Colon (tissue), 2 donors: ENCODE results near the gene CDRT15.
"Not testable (repeated sequence)": the region's sequence is repeated elsewhere in the genome, so short reads cannot be mapped to it uniquely, and the experiment has no call there.

Experiments used
- FAIRE-seq: peaks from 2 replicates; lab custom pipeline; 2012; peaks lifted over from hg19 to GRCh38; lab: Jason Lieb, UNC
- donor health status: control.
- donor health status: control.

The CDRT15 gene

GRCh38 chr17:14236762-14237161, at the start of gene CDRT15:
Gene CDRT15 (minus strand): TSS chr17:14236862. CDS start chr17:14236833, 29 bp downstream.
- FAIRE-seq, result not testable (repeated sequence)

- FAIRE-seq, result no peak
These were observed 46.1 kb upstream of the CDRT15 start for GRCh38 chr17:14282726-14283125.

GRCh38 chr17:14281530-14281929, 44.9 kb upstream of the CDRT15 start:
- FAIRE-seq, result no peak

GRCh38 chr17:14276535-14277250, 40.0 kb upstream of the CDRT15 start:
- FAIRE-seq, result no peak

GRCh38 chr17:14270508-14270907, 33.8 kb upstream of the CDRT15 start:
- FAIRE-seq, result no peak

- FAIRE-seq, result no peak
These were observed 32.8 kb upstream of the CDRT15 start for GRCh38 chr17:14269473-14269872.

- FAIRE-seq, result no peak
These were observed 31.6 kb upstream of the CDRT15 start for GRCh38 chr17:14268264-14268663.

- no peak for FAIRE-seq
These were observed 24.7 kb upstream of the CDRT15 start for GRCh38 chr17:14261406-14261805.

- no peak for FAIRE-seq
These were observed 9.0 kb upstream of the CDRT15 start for GRCh38 chr17:14245629-14246028.

GRCh38 chr17:14245002-14245401, 8.3 kb upstream of the CDRT15 start:
- no peak for FAIRE-seq

- not testable (repeated sequence) for FAIRE-seq
These were observed 2.6 kb upstream of the CDRT15 start for GRCh38 chr17:14239271-14239670.

GRCh38 chr17:14236032-14236431, 630 bp downstream of the CDRT15 start:
- FAIRE-seq, result not testable (repeated sequence)

GRCh38 chr17:14235047-14235446, 1.6 kb downstream of the CDRT15 start:
- not testable (repeated sequence) for FAIRE-seq

GRCh38 chr17:14231187-14231586, 5.5 kb downstream of the CDRT15 start:
- FAIRE-seq, result not testable (repeated sequence)

- FAIRE-seq, result no peak
These were observed 7.8 kb downstream of the CDRT15 start for GRCh38 chr17:14228903-14229302.

GRCh38 chr17:14227052-14227451, 9.6 kb downstream of the CDRT15 start:
- no peak for FAIRE-seq

GRCh38 chr17:14225254-14225980, 11.2 kb downstream of the CDRT15 start:
- no peak for FAIRE-seq

- no peak for FAIRE-seq
These were observed 14.1 kb downstream of the CDRT15 start for GRCh38 chr17:14222611-14223010.

- FAIRE-seq, result no peak
These were observed 22.4 kb downstream of the CDRT15 start for GRCh38 chr17:14214271-14214670.

GRCh38 chr17:14212401-14212800, 24.3 kb downstream of the CDRT15 start:
- no peak for FAIRE-seq

GRCh38 chr17:14211801-14212200, 24.9 kb downstream of the CDRT15 start:
- FAIRE-seq, result no peak

GRCh38 chr17:14211246-14211645, 25.4 kb downstream of the CDRT15 start:
- FAIRE-seq, result no peak

- FAIRE-seq, result no peak
These were observed 27.4 kb downstream of the CDRT15 start for GRCh38 chr17:14209215-14209614.

- no peak for FAIRE-seq
These were observed 28.9 kb downstream of the CDRT15 start for GRCh38 chr17:14207791-14208190.
